ENCODE measurements around the gene ESRRG.

ESRRG gene

GRCh38 chr1:216626394-216627067, 96.7 kb downstream of the ESRRG start:
- no peak for DNase-seq

- DNase-seq = no peak
Measured at GRCh38 chr1:216621536-216621935, 101.7 kb downstream of the ESRRG start.

- no peak for DNase-seq
Measured at GRCh38 chr1:216617081-216617875, 106.0 kb downstream of the ESRRG start.

- no peak for DNase-seq
Measured at GRCh38 chr1:216616425-216616824, 106.8 kb downstream of the ESRRG start.

GRCh38 chr1:216614011-216614934, 109.0 kb downstream of the ESRRG start:
- DNase-seq = no peak

- no peak for DNase-seq
Measured at GRCh38 chr1:216612291-216612690, 110.9 kb downstream of the ESRRG start.

GRCh38 chr1:216607067-216607697, 116.0 kb downstream of the ESRRG start:
- no peak for DNase-seq

GRCh38 chr1:216606047-216606637, 117.1 kb downstream of the ESRRG start:
- DNase-seq = no peak

GRCh38 chr1:216604771-216605170, 118.5 kb downstream of the ESRRG start:
- peak; percentile 66 for DNase-seq

GRCh38 chr1:216600730-216601609, 122.3 kb downstream of the ESRRG start:
- no peak for DNase-seq

- DNase-seq = no peak
Measured at GRCh38 chr1:216599851-216600250, 123.4 kb downstream of the ESRRG start.

- no peak for DNase-seq
Measured at GRCh38 chr1:216598448-216598847, 124.8 kb downstream of the ESRRG start.

GRCh38 chr1:216596281-216596862, 126.9 kb downstream of the ESRRG start:
- no peak for DNase-seq

GRCh38 chr1:216587715-216588114, 135.5 kb downstream of the ESRRG start:
- DNase-seq = no peak

- DNase-seq = no peak
Measured at GRCh38 chr1:216582151-216582550, 141.1 kb downstream of the ESRRG start.

- DNase-seq = no peak
Measured at GRCh38 chr1:216580538-216581057, 142.6 kb downstream of the ESRRG start.

- no peak for DNase-seq
Measured at GRCh38 chr1:216576234-216576937, 146.8 kb downstream of the ESRRG start.

- peak; percentile 82 for DNase-seq
Measured at GRCh38 chr1:216566641-216567205, 156.5 kb downstream of the ESRRG start.

GRCh38 chr1:216563087-216563486, 160.1 kb downstream of the ESRRG start:
- no peak for DNase-seq

- no peak for DNase-seq
Measured at GRCh38 chr1:216562383-216562782, 160.8 kb downstream of the ESRRG start.
